DND-41 (cell line): ENCODE results near the gene BMPER.

Source experiments
- CTCF ChIP-seq: IDR thresholded peaks from 2 replicates; pipeline ENCODE4 v1.5.1; 2012; ENCODE audit warnings: borderline replicate concordance, low read length, moderate library complexity, mild to moderate bottlenecking; ENCODE audit not compliant: poor library complexity, severe bottlenecking; ENCODE audit errors: extremely low read depth
- EZH2 ChIP-seq: IDR thresholded peaks from 3 replicates; pipeline ENCODE4 v1.6.1; 2012; ENCODE audit warnings: borderline replicate concordance, low read depth, mild to moderate bottlenecking, moderate library complexity, low read length, inconsistent platforms; ENCODE audit not compliant: severe bottlenecking

- no peak for TF ChIP-seq EZH2
- TF ChIP-seq CTCF = no peak
Measured at GRCh38 chr7:34064519-34065158, 159.3 kb downstream of the BMPER start.
